GM19372 (cell line): Measurements from ENCODE around the gene NUAK1.
"Not testable (repeated sequence)": the region's sequence is repeated elsewhere in the genome, so short reads cannot be mapped to it uniquely, and the experiment has no call there.

ENCODE experiments used
- ATAC-seq: cut with Tn5 transposase; IDR thresholded peaks from one replicate; pipeline ENCODE4 v1.9.1; 2021; ENCODE audit warnings: mild to moderate bottlenecking, low read depth, moderate library complexity; ENCODE audit not compliant: unreplicated experiment

NUAK1 gene

GRCh38 chr12:106016601-106017278 lies 122.0 kb downstream of the NUAK1 start:
- not testable (repeated sequence) for ATAC-seq

GRCh38 chr12:106015646-106016045 lies 123.1 kb downstream of the NUAK1 start:
- no peak for ATAC-seq

- no peak for ATAC-seq
Observed at GRCh38 chr12:106013941-106014340, 124.8 kb downstream of the NUAK1 start.
